ENCODE measurements around the gene DET1. TPM values are rescaled to one million over a fixed set of nuclear protein-coding genes. Genes with fewer than 3 reads are reported as not detected.

Gene DET1
- total and polyA plus RNA-seq, 2 donors (not counting 1 experiment from before 2014, with no cell fraction given) = 6.7 to 10.1 TPM

GRCh38 chr15:88543065-88543776, 3.3 kb downstream of the DET1 start:
- Mint-ChIP-seq H3K9me3 (ENCODE audit: insufficient read depth) (no peaks in the 10 kb centered on the region), H3K4me1 (peaks cover 18% of the 10 kb centered on the region), H3K4me3 (no peak overlapping the region), H3K27me3 (no peaks in the 10 kb centered on the region), H3K27ac (no peak overlapping the region)
- no peaks in the 10 kb centered on the region for H3K9me3 ChIP-seq (ENCODE audit: control extremely low read depth in 1 of 3, control insufficient read depth in 2 of 3, insufficient read depth in 1 of 3, low read length in 2 of 3)
- no peak for ATAC-seq (ENCODE audit: low read depth)
- H3K4me2 ChIP-seq (replicated peaks; ENCODE audit: low read depth, low read length, poor library complexity, severe bottlenecking) = no peak overlapping the region
- no peaks in the 10 kb centered on the region for H3K27me3 ChIP-seq (replicated peaks in 1 of 4; ENCODE audit: control extremely low read depth in 1 of 4, control insufficient read depth in 3 of 4, insufficient read depth in 4 of 4, low read length in 3 of 4)
- TF ChIP-seq EZH2 (IDR thresholded peaks at IDR 0.05; ENCODE audit: borderline replicate concordance, insufficient read depth, low read depth, low read length, poor library complexity, severe bottlenecking) (no peak), CTCF (IDR thresholded peaks at IDR 0.05) (no peak)
- ChIA-PET POLR2A (no interaction called here), CTCF (interaction anchor here (1.7 kb wide), 1 partner anchor 76 kb away, joined by 3 read pairs; the partner anchor contains the start of genes MRPL46 and MRPS11)
- peaks cover 0 to 3% of the 10 kb centered on the region in 2 experiments for H3K36me3 ChIP-seq (replicated peaks in 1 of 2; ENCODE audit: control extremely low read depth in 1 of 2, control insufficient read depth in 1 of 2, extremely low read depth in 1 of 2, insufficient read depth in 2 of 2, low read length in 1 of 2)
- no peaks in the 10 kb centered on the region for H4K20me1 ChIP-seq (ENCODE audit: control insufficient read depth, insufficient read depth, low read length, poor library complexity, severe bottlenecking)
- no peak overlapping the region for H3K9ac ChIP-seq (ENCODE audit: low read length)
- no peak overlapping the region for H2AFZ ChIP-seq (ENCODE audit: insufficient read depth, low read depth, low read length, poor library complexity, severe bottlenecking)
- peaks cover 4 to 6% of the 10 kb centered on the region in 2 donors for H3K4me1 ChIP-seq (ENCODE audit: control insufficient read depth in 2 of 2, insufficient read depth in 2 of 2, low read length in 2 of 2)
- DNase-seq = no peak
- peaks cover 10% of the 10 kb centered on the region for H3K79me2 ChIP-seq (ENCODE audit: control insufficient read depth, insufficient read depth, low read length)
- no peak overlapping the region for H3K4me3 ChIP-seq (ENCODE audit: control extremely low read depth in 1 of 5, extremely low read depth in 1 of 5, insufficient read depth in 1 of 5, low read depth in 2 of 5, low read length in 4 of 5)
- intact Hi-C loops (cut with micrococcal nuclease) = no loop called here
- 97% methylated on average over 11 of the region's 13 CpGs for WGBS (ENCODE audit: insufficient coverage)
- H3K27ac ChIP-seq (ENCODE audit: low read length in 2 of 2) = no peak overlapping the region

GRCh38 chr15:88542342-88542733, 4.1 kb downstream of the DET1 start:
- 90% methylated on average over 8 of the region's 8 CpGs for WGBS (ENCODE audit: insufficient coverage)

More at GRCh38 chr15:88542342-88542733, 4.1 kb downstream of the DET1 start:
- Histone ChIP-seq H4K20me1 (ENCODE audit: control insufficient read depth, insufficient read depth, low read length, poor library complexity, severe bottlenecking) (no peaks in the 10 kb centered on the region), H3K4me3 (ENCODE audit: control extremely low read depth in 1 of 5, extremely low read depth in 1 of 5, insufficient read depth in 1 of 5, low read depth in 2 of 5, low read length in 4 of 5) (no peak overlapping the region), H3K27ac (ENCODE audit: low read length in 2 of 2) (no peak overlapping the region), H3K79me2 (ENCODE audit: control insufficient read depth, insufficient read depth, low read length) (peaks cover 10% of the 10 kb centered on the region), H3K9me3 (ENCODE audit: control extremely low read depth in 1 of 3, control insufficient read depth in 2 of 3, insufficient read depth in 1 of 3, low read length in 2 of 3) (no peaks in the 10 kb centered on the region), H3K27me3 (replicated peaks in 1 of 4; ENCODE audit: control extremely low read depth in 1 of 4, control insufficient read depth in 3 of 4, insufficient read depth in 4 of 4, low read length in 3 of 4) (no peaks in the 10 kb centered on the region), H3K9ac (ENCODE audit: low read length) (no peak overlapping the region), H3K4me1 (ENCODE audit: control insufficient read depth in 2 of 2, insufficient read depth in 2 of 2, low read length in 2 of 2) (peaks cover 4 to 6% of the 10 kb centered on the region in 2 donors), H3K4me2 (replicated peaks; ENCODE audit: low read depth, low read length, poor library complexity, severe bottlenecking) (no peak overlapping the region), H3K36me3 (replicated peaks in 1 of 2; ENCODE audit: control extremely low read depth in 1 of 2, control insufficient read depth in 1 of 2, extremely low read depth in 1 of 2, insufficient read depth in 2 of 2, low read length in 1 of 2) (peaks cover 0 to 3% of the 10 kb centered on the region in 2 experiments), H2AFZ (ENCODE audit: insufficient read depth, low read depth, low read length, poor library complexity, severe bottlenecking) (no peak overlapping the region)
- Mint-ChIP-seq H3K9me3 (ENCODE audit: insufficient read depth) (no peaks in the 10 kb centered on the region), H3K4me3 (no peak overlapping the region), H3K27me3 (no peaks in the 10 kb centered on the region), H3K4me1 (peaks cover 18% of the 10 kb centered on the region), H3K27ac (no peak overlapping the region)
- CTCF ChIA-PET = no interaction called here
- intact Hi-C loops (cut with micrococcal nuclease) = no loop called here
- POLR2A ChIA-PET = no interaction called here
- DNase-seq = no peak
- ATAC-seq (ENCODE audit: low read depth) = no peak
- TF ChIP-seq EZH2 (IDR thresholded peaks at IDR 0.05; ENCODE audit: borderline replicate concordance, insufficient read depth, low read depth, low read length, poor library complexity, severe bottlenecking) (no peak), CTCF (IDR thresholded peaks at IDR 0.05) (no peak)
